Left renal pelvis (tissue), 4 donors: ENCODE data around the gene C1orf146. TPM values are rescaled to one million over a fixed set of nuclear protein-coding genes. Genes with fewer than 3 reads are reported as not detected.
"Not testable (repeated sequence)": the region's sequence is repeated elsewhere in the genome, so short reads cannot be mapped to it uniquely, and the experiment has no call there.

Experiments used
- DNase-seq, 4 donors: peaks; one replicate each; pipeline ENCODE4 v3.0.0-alpha.2; 2013; ENCODE audit warnings: low read depth in 4 of 4, low spot score in 3 of 4
- polyA plus RNA-seq, 4 donors: library from polyadenylated mRNA; unstranded; fragments of 120-200 nt; gene quantifications; one replicate each; pipeline ENCODE4 v1.2.1, GENCODE V29; 2013; ENCODE audit not compliant: insufficient read length in 4 of 4

The C1orf146 gene
- under 1 TPM in 1 of 4 donors, not detected in 3; 0.27 TPM for polyA plus RNA-seq

GRCh38 chr1:92217721-92218120 lies at the start of gene C1orf146:
Gene C1orf146 (plus strand): TSS chr1:92217915. CDS start chr1:92231421, 13,506 bp downstream.
- no peak for DNase-seq

DNA sequence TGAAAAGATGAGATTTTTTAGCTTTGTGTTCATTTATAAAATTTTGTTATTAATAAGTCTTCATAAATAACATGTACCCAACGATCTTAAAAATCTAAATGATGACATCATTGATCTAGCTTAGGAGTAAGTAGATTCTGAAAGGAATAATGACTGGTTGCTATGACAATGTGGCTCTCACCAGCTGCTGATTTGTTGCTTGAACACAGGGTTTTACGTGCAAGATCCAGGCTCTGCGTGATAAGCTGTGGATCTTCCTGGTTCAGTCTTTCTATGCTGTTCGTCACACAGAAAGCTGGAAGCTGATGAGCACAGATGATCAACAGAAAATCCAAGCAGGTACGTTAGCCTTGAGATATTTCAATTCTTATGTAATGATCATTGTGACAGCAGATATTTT lies 49.1 kb upstream of the C1orf146 start:
- DNase-seq: no peak

- DNase-seq: no peak
These were observed 48.3 kb upstream of the C1orf146 start for GRCh38 chr1:92169214-92170005.

- no peak for DNase-seq
These were observed 33.1 kb upstream of the C1orf146 start for GRCh38 chr1:92184632-92185031.

DNA sequence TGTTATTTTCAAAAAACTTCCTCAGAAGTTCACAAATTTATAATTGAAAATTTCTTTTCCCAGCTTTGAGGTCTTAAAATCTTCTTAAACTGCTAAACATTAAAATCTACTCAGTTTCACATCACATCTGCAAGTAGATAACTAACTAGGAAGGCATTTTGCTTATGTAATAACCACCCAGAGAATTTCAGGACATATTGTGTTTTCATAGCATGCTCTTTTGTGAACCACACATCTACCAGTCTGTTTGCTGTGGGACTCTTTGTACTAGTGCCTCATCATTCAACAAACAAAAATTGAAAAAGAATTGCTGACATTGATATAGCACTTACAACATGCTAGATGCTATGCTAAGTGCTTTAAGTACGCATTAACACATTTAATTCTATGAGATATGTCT lies 31.6 kb upstream of the C1orf146 start:
- no peak for DNase-seq

- DNase-seq: no peak
These were observed 29.1 kb upstream of the C1orf146 start for GRCh38 chr1:92188436-92189255.

DNA sequence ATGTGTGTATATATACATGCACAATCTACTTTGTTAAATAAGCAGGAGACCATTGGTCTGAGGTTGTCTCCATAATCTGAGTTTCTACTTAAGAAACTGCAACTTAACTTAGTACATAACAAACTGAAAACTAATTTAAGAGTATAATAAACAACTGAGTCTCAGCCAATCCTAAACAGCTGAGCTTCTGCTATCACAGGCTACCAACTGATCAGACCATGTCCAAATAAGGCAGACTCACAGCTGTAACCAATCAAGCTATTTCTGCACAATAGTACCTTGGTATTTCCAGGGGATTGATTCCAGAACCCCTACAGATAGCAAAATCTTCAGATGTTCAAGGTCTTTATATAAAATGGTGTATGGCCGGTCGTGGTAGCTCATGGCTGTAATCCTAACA lies 26.0 kb upstream of the C1orf146 start:
- no peak for DNase-seq

DNA sequence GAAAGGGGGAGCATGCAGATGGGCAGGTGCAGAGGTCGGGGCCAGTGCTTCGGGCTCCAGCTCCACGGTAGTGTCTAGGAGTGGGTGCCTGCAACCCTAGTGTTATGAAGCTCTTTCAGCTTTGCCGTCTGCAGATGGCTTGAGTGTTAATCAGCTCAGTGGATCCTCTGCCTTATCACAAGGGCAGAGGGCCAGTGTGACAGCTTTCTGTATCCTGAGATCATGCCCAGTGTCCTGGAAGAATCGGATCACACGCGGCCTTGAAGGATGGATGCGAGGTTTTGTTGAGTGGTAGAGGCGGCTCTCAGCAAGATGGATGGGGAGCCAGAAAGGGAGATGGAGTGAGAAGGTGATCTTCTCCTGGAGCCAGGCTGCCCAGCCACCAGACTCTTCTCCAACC lies 25.5 kb upstream of the C1orf146 start:
- no peak for DNase-seq

GRCh38 chr1:92194511-92194910 lies 23.2 kb upstream of the C1orf146 start:
- no peak for DNase-seq

- no peak for DNase-seq
These were observed 15.7 kb upstream of the C1orf146 start for GRCh38 chr1:92201973-92202372.

DNA sequence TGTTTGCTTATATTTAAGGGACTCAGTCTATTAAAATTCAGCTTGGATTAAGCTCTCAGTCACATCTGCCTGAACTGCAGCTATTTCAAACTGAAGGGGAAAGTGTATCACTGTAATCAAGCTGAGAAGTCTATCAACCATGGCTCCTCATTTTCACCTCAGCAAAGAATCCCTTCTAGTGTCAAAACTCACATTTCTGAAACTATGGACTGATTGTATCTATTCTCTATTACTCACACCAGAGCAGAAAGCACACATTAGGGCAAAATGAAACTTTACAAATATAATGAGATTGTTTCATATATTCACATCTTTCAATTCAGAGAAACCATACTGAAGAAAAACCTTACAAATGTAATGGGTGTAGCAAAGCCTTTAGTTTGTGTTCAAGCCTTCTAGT lies 14.6 kb upstream of the C1orf146 start:
- no peak for DNase-seq

DNA sequence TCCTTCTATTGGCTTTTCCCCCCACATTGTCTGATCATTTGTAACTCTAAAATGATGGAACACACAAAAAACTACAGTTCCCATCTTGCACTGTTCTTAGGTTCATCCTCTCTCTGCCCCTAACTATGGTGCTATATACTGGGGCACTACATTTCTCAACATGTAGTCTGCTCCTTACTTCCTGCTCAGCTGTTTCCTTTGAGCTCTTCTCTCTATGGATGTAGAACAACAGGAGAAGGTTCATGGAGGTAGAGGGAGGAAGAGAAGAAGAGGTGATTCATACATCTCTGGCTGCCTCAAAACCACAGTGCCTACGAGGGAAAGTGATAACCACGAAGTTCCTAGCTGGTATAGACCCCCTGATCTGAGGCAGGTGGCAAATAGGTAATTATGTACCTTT lies 7.0 kb upstream of the C1orf146 start:
- DNase-seq: no peak

DNA sequence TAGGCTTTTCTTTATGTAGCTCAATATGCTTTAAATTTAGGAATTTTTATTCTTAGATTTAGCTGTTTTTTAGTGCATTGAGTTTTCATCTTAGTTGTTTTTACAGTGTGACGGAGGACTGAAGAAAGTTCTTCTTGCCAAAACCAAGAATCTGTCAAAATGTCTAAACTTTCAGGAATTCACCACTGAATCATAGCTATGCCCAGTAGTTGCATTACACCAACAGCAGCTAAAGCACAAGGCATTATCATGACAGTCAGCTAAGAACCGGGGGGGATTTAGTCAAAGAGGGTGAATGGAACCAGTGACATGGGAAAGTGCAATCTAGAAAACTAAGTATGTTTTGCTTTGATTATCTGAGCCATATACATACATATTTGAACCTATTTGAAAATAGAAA lies 6.5 kb upstream of the C1orf146 start:
- DNase-seq: no peak

DNA sequence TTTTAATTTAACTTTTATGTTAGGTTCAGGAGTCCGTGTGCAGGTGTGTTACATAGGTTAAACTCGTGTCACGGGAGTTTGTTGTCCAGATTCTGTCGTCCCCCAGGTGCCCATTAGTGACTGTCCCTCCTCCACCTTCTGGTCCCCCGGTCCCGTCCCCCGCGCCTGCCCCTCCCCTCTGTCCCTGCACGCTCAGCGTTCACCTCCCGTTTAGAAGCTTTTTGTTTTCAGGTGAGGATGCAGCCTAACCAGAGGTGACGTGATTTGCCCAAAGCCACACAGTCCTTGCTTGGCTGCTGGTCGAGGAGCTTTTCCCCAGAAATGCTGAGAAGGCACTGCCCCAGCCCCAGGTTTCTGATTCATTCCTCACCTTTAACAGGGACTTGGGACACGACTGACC lies 844 bp downstream of the C1orf146 start:
- DNase-seq: no peak

- DNase-seq: no peak
These were observed 1.3 kb downstream of the C1orf146 start for GRCh38 chr1:92219028-92219427.

- no peak for DNase-seq
These were observed 10.7 kb downstream of the C1orf146 start for GRCh38 chr1:92228401-92228800.

DNA sequence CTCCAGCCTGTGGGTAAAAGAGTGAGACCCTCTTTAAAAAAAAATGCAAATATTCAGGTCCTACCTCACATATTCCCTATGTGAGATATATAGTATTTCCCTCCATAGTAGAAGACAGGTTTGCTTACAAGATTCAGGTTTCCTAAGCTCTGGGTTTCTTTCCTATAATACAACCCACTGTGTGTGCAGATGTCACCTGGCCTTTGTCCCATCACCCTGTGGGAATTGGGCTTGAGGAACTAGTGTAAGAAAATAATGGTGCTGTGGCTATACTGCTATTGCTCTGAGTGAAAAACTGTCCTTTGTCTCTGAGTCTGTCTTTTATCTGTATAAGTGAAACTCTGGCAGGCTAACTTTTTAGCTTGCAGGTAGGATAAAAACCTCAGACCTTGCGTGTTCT lies 13.0 kb downstream of the C1orf146 start:
- no peak for DNase-seq

DNA sequence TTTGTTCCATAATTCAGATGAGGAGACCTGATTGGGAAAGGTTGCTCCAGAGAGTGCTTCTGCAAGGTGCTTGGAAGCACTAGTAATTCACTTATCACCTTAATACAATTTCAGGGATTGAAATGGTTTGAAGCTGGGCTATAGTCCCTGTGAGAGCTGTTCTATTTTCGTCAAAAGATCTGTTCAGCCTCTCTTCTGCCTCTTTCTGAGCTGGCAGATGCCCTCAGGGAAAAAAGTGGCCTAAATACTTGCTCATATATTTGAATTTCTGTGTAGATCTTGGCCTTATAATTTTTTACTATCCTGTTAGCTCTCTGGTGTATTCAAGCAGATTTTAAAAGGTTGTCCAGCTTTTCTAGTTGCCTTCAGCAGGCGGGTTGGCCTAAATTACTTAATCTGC lies 22.3 kb downstream of the C1orf146 start:
- no peak for DNase-seq

DNA sequence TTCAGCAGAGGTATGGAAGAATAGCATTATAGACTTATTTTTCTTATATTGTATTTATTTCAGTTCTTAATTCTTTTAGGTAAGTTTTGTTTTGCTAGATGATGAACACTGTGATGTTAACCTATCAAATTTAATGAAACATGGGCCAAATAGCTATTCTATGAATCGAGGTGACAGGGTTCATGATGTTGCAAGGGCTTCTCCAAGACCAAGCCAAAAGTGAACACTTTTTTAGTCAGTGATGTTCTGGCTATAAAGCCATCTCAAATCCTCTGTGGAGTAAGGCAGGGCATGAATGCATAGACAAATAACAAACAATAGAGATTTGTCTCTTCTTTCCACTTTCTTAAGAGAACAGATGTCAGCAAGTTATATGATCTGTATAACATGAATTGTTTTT lies 26.7 kb downstream of the C1orf146 start:
- no peak for DNase-seq

DNA sequence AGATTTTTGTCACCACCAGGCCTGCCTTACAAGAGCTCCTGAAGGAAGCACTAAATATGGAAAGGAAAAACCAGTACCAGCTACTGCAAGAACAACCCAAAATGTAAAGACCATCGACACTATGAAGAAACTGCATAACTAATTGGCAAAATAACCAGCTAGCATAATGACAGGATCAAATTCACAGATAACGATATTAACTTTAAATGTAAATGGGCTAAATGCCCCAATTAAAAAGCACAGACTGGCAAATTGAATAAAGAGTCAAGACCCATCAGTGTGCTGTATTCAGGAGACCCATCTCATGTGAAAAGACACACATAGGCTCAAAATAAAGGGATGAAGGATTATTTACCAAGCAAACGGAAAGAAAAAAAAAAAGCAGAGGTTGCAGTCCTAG lies 37.0 kb downstream of the C1orf146 start:
- DNase-seq: not testable (repeated sequence)

DNA sequence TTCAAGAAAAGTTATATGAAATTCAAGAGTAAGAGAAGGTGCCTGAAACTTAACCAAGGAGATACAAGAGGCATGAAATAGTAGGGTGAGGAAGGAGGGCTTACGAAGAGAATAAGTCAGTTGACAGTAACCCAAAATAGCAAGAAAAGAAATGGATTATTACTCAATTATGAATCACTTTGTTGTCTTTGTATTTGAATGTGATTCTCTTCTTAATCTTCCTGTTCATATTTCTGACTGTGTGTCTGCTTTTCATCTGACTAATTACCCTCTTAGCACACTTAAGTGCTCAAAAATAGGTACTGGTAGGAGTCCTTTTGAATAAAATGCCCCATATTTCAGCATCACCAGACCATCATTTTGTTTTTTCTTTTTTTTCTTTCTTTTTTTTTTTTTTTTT lies 41.6 kb downstream of the C1orf146 start:
- DNase-seq: no peak

DNA sequence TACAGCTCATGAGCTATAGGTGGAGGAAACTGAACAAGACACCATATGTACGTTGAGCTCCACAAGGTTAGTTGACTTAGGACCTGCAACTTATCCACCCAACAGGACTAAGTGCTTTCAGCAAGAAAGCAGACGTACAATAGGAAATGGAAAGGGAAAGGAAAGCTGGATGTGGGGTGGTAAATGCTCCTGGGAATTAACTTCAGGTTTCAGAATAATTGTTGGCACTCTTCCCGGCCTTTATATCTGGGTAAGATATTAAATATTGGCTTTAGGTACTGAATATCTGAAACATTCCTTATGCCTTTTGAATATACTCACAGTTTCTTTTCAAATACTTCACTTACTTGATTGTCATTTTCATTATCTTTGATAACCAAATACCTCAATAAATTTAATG lies 44.8 kb downstream of the C1orf146 start:
- no peak for DNase-seq
